GM12892 (cell line): ENCODE data around the gene AKAP17A.
"Not testable (repeated sequence)": the region's sequence is repeated elsewhere in the genome, so short reads cannot be mapped to it uniquely, and the experiment has no call there.

ENCODE experiments used
- DNase-seq: peaks from one replicate; pipeline ENCODE4 v3.0.0; 2011; ENCODE audit not compliant: insufficient read length
- FAIRE-seq: peaks from 2 replicates; lab custom pipeline; 2011; peaks lifted over from hg19 to GRCh38; lab: Jason Lieb, UNC
- POLR2A ChIP-seq: IDR thresholded peaks from 2 replicates; pipeline ENCODE4 v1.6.1; 2011; ENCODE audit warnings: low read depth, low read length, control low read depth
- POLR2AphosphoS5 ChIP-seq: IDR thresholded peaks from 2 replicates; pipeline ENCODE4 v1.6.1; 2011; ENCODE audit warnings: low read depth, low read length, control low read depth
- TAF1 ChIP-seq: IDR thresholded peaks from 2 replicates; pipeline ENCODE4 v1.6.1; 2011; ENCODE audit warnings: low read depth, mild to moderate bottlenecking, control low read depth, low read length, borderline replicate concordance

Gene AKAP17A

GRCh38 chrX:1612641-1613286 is 21.4 kb downstream of the AKAP17A start:
- no peak for FAIRE-seq
- no peak for DNase-seq
- TF ChIP-seq TAF1, result no peak
- TF ChIP-seq POLR2AphosphoS5, result no peak
- TF ChIP-seq POLR2A, result no peak

DNA sequence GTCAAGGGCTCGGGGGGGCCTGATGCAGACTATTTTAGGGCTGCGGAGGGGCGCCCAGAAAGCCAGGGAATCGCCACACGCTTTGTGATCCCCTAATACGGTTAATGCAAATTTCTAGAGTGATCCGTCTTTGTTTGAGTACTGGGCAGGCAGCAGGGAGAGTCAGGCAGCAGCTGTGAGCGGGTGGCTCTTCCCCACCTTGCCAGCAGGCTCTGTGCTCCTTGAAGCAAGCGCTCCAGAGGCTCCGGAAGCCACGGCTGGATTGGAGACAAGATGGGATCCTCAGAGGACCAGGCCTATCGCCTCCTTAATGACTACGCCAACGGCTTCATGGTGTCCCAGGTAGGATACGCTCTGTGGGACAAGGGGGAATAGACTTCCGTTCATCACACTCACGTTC is 23.5 kb downstream of the AKAP17A start, which contains the start of gene ASMT:
TSS of gene ASMT (plus strand) at position 133 of the 400 bp plus-strand sequence. CDS start at position 274, 141 bp downstream.
- FAIRE-seq (no peak), DNase-seq (no peak)
- TF ChIP-seq POLR2AphosphoS5 (no peak), TAF1 (no peak), POLR2A (no peak)

- FAIRE-seq (no peak), DNase-seq (no peak)
- TF ChIP-seq TAF1, result no peak
Observed at GRCh38 chrX:1618689-1619088, 27.3 kb downstream of the AKAP17A start.

GRCh38 chrX:1623691-1624090 is 32.3 kb downstream of the AKAP17A start:
- FAIRE-seq, result peak; percentile 64
- no peak for DNase-seq
- TF ChIP-seq POLR2AphosphoS5, result no peak
- TF ChIP-seq TAF1, result no peak
- TF ChIP-seq POLR2A, result no peak

GRCh38 chrX:1624158-1624860 is 32.9 kb downstream of the AKAP17A start:
- FAIRE-seq, DNase-seq: not testable (repeated sequence)

DNA sequence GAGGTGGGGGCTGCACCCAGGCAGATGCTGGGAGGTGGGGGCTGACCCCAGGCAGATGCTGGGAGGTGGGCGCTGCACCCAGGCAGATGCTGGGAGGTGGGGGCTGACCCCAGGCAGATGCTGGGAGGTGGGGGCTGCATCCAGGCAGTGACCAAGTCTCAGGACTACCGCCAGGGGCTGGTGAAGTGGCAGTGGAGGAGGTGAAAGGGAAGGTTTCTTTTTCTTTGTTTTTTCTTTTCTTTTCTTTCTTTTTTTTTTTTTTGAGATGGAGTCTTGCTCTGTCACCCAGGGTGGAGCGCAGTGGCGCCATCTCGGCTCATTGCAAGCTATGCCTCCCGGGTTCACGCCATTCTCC is 33.4 kb downstream of the AKAP17A start:
- DNase-seq, FAIRE-seq: not testable (repeated sequence)

GRCh38 chrX:1629244-1629643 is 37.8 kb downstream of the AKAP17A start:
- no peak for FAIRE-seq
- TF ChIP-seq POLR2AphosphoS5 (no peak), TAF1 (no peak), POLR2A (no peak)

GRCh38 chrX:1646009-1646408 is 54.6 kb downstream of the AKAP17A start:
- TF ChIP-seq TAF1 (no peak), POLR2A (no peak), POLR2AphosphoS5 (no peak)
- no peak for DNase-seq
- FAIRE-seq, result no peak

More at GRCh38 chrX:1629244-1629643, 37.8 kb downstream of the AKAP17A start:
- DNase-seq, result no peak

- no peak for FAIRE-seq
- no peak for TF ChIP-seq TAF1
- TF ChIP-seq POLR2AphosphoS5, result no peak
- no peak for TF ChIP-seq POLR2A
- DNase-seq, result no peak
Observed at GRCh38 chrX:1649621-1650020, 58.2 kb downstream of the AKAP17A start.
